ENCODE data around the gene EEF1A2.

- no peak for TF ChIP-seq NFRKB (IDR thresholded peaks at IDR 0.05)
- TF ChIP-seq ZNF384 (IDR thresholded peaks at IDR 0.05) = no peak
- TF ChIP-seq SP1 (IDR thresholded peaks at IDR 0.05) = no peak
- no peak for TF ChIP-seq ARNT (IDR thresholded peaks at IDR 0.05)
- TF ChIP-seq HDGF (IDR thresholded peaks at IDR 0.05; ENCODE audit: borderline replicate concordance) = no peak
- no peak for TF ChIP-seq BHLHE40 (IDR thresholded peaks at IDR 0.05; ENCODE audit: borderline replicate concordance)
- TF ChIP-seq SUZ12 (IDR thresholded peaks at IDR 0.05) = no peak
- TF ChIP-seq L3MBTL2 (conservative IDR thresholded peaks at IDR 0.05) = no peak
Measured at GRCh38 chr20:63469713-63470101, 29.2 kb downstream of the EEF1A2 start.

All from HEK293T (cell line).